Globus pallidus (tissue), 1 donor: Measurements from ENCODE around the gene ZNF467.

Source experiments
- DNase-seq: peaks from one replicate; pipeline ENCODE4 v3.0.0-alpha.2; 2015; ENCODE audit warnings: low spot score

Gene ZNF467

DNA sequence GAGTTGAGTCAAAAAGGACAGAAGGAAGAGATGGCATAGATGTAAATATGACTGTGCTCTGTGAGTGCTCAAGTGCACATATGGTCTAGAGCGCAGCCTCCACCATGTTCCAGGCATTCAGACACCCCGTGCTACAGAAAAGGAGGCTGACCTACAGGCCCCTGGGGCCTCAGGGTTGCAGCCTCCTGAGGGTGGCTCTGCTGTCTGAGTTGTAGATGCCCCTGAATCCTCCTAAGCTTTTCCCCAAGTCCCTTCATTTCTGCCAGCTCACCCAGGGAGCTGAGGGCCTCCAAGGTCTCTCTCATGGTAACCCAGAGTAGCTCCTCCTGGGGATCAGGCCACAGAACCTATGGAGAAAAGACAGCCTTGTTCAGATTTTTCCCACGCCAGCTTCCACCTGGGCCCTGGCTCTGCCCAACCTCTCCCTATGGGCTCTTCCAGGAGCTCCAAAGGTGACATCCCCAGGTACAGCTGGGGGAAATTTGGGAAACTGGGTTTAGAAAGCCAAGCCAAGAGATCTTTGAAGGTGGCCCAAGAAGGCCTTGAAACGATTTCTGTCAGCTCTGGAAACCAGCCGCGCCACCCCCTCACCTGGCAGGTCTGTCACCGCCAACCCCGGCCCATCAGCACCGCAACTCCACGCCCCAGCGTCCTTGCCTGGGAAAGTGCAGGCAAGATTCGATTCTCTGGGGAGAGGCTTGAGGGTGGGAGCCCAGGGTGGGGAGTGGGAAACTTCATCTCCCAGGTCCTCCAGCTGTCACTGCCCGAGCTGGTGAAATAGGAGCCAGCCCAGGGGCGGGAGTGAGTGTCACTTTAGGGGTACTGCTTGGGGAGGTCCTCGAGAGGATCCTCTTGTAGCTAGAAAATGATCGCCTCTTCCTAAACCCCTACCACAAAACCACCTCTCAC is 2.4 kb downstream of the ZNF467 start:
- DNase-seq, result no peak

DNA sequence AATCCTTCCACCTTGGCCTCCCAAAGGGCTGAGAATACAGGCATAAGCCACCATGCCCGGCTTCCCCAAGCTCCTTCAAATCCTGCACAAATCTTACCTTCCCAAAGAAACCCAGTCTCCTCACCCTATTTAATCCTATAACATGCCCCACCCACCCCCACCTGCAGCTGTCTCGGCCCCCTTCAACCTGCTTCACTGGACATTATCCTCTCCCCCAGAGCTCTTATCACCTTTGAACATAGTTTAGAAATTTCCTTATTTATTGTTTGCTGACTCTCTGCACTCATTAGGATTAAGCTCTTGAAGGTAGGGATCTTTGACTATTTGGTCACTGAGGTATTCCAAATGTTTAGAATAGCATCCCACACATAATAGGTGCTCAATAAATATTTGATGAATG is 3.5 kb downstream of the ZNF467 start:
- DNase-seq, result no peak

DNA sequence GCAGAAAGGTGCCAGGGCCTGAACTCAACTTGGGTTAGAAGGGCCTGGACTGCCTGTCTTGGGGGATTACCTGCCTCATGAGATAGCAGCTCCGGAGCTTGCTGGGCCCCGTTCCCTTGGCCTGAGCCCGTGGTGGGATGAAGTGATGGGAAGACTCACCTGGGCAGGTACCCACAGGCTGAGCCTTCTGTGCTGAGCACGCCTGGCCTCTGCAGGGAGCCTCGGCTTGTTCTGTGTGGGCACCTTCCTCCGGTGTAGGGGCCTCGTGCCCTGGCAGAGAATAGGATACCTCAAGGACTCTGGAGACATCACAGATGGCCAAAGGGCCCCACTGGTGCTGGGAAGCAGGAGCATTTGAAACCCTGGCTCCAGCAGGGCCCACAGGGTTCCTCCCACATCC is 4.5 kb downstream of the ZNF467 start:
- no peak for DNase-seq

DNA sequence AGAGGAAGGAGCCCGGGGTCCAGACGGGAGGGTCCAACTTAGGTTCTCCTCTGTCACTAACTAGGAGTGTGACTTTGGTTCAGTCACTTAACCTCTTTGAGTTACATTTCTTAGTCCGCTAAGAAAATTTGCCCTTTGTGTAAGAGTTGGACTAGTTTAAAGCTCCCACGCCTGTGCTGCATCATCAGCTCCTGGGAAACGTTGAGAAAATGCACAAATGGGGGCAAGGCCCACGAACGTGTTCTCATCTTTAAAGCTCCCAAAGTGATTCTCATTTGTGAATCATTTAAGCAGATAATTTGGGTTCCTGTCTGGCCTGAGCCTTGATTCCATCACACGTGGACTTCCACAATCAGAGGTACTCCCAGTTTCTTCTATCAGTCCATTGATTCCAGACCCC is 6.3 kb downstream of the ZNF467 start:
- DNase-seq, result no peak

DNA sequence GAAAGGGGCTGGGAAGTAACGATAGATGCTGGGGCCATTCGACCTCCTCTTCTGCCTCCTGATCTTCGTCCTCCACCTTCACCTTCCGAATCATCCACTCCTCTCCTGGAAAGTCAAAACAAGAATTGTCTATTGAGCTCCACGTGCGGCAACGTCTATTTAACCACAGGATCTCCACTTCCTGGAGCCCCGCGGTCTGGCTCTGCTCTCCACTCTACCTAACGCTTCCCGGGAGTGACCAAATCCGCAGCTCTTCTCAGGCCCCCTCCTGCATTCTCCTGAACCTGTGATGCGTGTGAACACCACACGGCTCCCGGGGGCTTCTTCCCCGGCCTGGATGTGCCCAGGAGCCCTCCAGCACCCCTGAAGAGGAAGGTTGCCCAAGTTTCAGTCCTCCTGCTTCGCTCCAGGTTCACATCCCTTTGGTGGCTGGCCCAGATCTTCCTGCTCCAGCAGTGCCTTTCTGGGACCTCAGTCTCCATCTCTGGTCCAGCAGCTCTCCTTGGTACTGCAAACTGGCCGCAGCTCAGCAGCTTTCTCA is 7.2 kb downstream of the ZNF467 start:
- no peak for DNase-seq

DNA sequence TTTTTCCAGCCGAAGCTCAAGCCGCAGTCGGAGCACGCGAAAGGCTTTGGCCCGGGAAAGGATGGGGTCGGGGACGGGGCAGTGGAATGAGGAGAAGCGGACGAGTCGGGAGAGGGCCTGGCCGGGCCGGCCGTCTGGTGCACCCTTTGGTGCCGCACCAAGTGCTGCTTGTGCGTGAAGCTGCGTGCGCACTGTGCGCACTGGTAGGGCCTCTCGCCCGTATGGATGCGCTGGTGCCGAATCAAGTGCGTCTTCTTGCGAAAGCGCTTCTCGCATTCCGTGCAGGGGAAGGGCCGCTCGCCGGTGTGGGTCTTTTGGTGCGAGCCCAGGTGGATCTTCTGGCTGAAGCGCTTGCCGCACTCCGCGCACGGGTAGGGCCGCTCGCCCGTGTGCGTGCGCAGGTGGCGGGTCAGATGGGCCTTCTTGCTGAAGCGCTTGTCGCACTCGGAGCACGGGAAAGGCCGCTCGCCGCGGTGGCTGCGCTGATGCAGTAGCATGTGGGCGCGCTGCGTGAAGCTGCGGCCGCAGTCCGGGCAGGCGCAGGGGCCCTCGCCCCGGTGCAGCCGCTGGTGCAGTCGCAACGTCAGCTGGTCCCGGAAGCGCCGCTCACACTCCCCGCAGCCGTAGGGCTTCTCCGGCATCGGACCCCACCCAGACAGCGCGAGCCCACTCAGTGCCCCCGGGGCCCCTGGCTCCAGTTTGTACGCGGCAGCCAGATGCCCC is 7.8 kb downstream of the ZNF467 start:
- DNase-seq, result no peak

DNA sequence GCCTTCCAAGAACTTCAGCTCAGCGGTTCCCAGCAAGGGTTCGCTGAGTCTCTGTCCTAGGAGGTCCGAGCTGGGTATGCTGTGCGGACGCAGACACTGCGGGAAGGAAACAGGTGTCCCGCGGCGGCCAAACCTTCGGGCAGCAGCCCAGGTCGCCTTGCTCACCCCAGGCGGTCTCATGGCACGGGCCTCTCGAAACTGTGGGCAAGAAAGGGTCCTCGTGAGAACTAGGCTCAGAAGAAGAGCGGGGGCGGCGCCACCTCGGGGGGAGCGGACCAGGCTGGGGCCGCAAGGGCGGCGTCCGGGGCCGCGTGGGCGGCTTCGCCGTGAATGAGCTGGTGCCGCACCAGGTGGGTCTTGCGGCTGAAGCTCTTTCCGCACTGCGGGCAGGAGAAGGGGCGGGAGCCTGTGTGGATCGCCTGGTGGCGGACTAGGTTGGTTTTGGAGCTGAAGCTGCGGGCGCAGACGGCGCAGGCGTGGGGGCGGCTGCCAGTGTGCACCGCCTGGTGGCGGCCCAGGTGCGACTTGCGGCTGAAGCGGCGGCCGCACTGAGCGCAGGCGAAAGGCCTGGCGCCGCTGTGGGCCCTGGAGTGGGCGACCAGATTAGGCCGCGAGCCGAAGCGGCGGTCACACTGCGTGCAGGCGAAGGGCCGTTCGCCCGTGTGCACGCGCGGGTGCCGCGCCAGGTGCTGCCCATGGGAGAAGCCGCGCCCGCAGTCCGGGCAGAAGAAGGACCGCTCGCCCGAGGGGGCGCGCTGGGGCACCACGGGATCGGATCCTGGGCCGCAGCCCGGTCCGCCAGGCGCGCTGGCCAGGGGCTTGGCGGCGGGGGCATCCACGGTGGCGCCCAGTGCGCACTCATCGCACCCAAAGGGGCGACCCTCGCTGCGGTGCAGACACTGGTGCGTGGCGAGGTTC is 8.6 kb downstream of the ZNF467 start:
- DNase-seq, result no peak

DNA sequence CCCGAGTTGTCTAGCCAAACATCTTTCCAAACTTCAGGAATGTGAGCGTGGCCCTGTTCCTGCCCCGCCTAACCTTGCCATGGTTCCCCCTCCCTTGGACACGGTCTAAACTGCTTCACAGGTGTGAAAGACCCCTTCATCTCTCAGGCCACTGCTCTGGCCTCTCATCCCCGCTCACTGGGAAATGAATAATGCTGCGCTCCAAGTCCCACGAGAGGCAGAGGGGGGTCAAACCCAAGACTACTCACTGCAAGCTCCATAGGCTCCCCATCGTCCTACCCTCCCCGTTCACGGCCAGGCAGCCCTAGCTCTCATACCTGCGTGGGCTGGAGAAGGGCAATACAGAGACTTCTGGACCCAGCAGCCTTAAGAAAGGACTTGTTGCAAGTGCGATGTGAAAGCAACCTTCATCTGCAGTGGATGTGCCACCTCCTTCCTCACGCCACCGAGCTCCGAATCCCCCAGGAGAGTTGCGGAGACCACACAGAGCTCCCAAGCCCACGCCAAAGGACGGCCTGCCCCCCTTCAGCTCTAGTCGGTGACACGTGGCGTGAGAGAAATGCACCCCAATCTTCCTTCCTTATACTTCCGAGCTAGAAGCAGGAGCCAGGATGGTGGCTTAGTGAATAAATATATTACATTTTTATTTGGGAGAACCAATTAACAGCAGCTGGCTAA is 9.7 kb downstream of the ZNF467 start:
- DNase-seq, result no peak

DNA sequence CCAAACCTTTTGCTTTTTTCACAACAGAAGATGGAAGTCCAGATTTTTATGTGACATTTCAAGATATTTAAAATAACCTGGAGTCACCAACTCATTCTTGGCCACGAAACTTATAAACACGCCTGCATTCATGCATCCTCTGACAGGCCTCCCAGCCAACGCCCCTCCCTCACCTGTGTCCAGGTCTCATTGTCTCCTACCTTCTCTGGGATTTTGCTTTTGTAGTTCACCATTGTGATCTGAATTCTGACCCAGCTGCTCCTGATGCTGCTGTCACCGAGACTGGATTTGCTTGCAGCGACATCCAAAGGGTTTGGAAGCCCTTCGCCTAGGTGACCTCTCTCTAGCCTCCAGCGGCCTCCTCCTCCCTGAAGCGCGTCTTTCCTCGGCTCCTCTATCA is 10.8 kb downstream of the ZNF467 start:
- DNase-seq, result no peak

DNA sequence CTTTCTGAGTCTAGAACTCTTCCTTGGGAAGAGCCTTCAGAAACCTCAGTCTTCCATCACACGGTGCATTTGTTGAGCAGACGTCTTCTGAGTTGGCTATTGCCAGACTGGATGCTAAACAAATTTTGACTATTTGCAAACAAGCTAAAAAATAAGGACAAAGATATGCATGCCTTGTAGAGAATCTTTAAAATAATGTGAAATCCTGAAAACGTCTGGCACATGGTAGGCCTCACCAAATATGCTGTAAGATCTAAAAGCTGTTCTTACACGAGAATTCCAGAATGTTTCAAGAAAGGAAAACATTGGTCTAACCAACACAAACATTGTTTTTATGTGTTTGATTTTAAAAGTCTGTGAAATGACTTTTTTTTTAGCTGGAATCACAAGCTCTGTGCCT is 11.3 kb downstream of the ZNF467 start:
- DNase-seq, result no peak

DNA sequence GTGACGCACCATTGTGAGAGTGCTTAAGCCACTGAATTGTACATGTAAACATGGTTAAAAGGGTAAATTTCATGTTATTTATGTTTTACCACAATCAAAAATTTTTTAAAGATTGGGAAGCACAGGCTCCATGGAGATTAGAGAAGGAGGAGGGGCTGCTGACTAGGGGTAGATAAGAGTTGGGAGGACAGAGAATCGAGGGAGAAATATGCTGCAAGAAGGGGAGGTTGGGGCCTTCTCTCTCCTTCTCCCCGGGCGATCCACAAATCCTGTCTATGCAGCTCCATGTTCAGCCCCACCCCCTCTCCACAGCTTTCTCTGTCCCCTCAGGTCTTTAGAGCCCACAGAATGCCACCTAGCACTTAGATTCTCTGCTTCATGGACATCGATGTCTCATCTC is 12.1 kb downstream of the ZNF467 start:
- DNase-seq, result no peak

DNA sequence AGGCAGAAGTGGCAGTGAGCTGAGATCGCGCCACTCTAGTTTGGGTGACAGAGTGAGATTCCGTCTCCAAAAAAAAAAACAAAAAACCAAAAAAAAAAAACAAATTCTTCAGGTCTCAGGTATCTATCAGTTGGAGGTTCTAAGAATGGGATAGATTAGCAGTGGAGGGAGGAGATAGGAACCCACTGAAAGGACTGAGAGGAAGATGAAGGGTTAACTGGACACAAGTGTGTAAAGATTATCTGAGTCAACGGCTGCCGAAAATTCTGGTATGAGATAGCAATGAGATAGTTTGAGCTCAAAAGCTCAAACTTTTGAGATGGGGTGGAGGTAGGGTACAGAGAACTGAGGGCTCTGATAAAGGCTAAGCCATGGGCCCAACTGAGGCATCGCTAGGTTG is 12.8 kb downstream of the ZNF467 start:
- no peak for DNase-seq

DNA sequence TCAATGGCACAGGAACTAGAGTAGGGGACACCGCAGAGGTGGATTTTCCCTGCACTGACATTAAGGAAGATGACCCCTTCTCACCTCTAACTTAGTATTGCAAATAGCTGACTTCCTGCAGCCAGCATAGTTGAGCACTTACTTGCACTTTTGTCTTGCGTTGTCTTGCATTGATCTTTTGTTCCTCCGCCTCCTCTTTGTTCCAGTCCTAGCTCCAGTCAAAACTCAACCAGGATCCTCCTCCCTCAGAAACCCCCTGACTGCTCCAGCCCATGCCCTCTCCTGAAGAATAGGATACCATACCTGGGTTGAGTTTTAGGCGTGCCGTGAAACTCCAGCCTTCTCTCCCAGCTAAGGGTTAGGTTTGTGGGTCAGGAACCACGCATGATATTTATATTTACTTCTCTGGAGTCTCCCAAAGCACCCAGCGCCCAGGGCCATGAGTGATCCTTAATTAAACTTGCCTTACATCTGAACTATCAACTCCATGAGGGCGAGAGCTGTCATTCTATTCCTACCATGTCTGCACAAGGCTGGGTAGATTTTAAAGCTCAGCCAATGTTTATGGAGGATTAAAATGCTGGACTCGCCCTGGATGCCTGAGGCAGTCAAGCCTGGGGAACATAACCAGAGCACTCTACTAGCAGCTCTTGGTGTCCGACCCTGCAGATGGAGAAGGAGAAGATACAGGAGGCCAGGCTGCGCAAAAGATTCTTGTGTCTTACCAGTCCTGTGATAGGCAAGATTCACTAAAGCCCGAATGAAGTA is 14.1 kb downstream of the ZNF467 start:
- no peak for DNase-seq

DNA sequence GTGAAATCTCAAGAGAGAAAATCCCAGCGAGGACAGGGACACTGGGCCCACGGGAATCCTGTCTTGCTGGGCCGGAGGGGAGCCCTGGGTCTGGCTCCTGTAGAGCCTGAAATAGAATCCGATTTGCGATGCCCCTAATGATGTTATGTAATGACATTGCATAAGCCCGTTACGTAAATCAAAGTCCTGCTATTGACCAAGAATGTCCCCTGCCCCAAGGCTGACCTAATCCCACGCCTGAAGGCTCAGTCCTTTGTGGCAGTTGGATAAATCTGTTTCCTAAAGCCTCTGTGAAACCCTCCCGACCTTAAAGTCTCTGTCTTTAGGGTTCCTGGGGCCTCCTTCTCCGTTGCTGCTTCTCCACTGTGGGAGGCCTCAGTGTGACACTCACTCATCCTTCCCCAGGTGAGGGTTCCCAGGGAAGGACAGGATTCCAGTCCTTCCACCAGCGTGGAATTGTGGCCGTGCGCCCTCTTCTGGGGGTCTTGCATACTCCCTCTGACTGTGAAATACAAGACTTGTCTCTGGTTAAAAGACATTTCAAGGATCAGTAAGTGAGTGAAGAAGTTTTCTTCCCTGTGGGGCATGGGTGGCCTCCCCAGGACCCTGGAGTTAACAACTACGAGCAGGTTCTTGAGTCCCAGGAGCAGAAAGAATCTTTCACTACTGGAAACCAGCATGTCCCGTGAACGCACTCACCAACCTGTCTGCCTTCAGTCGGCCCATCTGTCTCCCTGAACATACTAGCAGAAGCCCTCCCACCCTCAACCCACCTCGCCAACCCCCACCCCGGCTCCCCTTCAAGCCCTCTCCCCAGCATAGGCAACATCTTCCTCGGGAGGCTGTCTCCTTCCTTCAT is 19.8 kb downstream of the ZNF467 start:
- DNase-seq, result no peak

DNA sequence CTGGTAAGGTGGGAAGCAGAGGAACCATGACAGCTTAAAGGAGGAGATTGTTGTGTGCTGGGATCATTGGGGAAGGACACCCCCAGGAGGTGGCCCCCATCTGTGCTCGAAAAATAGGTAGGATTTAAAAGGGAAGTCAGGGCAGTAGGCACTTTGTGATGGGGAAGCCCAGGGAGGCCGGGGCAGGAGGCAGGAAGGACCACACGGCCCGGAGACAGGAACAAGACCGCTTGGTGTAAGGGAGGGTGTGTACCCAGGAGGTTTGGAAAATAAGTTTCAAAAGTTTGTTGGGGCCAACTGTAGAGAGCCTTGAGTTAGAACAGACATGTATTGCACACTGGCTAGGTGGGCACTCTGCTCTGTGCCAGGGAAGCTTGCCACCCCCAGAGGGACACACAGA is 20.7 kb downstream of the ZNF467 start:
- no peak for DNase-seq

DNA sequence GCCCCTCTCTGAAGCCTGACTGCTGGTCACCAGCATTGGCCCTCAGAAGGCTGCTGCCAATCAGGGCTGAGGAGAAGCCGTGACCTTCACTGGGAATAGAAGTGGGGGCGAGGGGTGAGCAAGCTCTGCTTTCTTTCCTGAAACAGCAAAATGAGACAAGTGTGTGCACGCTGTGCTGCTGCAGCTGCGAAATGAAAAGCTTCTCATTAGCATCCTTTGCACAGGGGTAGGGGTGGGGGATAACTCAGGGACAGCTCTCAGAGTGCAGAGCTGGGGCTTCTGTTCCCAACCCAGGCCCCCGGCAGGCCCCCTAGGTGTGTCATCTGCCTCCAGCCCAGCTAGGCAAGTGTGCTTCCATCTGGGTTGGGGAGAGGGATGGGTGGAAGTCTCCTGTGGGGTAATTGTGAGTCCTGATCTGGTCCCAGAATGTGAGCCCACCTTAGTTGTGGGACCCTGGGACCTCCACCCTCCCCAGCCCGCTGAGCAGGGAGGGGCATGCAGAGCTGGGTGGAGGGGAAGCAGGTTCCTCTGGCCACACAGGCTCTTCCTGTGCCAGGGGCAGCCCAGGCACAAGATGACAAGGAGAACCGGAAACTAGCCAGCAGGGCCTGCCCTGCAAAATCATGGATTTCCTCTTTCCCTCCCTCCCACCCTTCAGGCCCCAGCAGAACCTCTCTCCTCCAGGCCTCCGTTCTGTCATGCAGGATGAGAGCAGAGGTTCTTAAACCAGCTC is 22.2 kb downstream of the ZNF467 start:
- DNase-seq, result no peak

DNA sequence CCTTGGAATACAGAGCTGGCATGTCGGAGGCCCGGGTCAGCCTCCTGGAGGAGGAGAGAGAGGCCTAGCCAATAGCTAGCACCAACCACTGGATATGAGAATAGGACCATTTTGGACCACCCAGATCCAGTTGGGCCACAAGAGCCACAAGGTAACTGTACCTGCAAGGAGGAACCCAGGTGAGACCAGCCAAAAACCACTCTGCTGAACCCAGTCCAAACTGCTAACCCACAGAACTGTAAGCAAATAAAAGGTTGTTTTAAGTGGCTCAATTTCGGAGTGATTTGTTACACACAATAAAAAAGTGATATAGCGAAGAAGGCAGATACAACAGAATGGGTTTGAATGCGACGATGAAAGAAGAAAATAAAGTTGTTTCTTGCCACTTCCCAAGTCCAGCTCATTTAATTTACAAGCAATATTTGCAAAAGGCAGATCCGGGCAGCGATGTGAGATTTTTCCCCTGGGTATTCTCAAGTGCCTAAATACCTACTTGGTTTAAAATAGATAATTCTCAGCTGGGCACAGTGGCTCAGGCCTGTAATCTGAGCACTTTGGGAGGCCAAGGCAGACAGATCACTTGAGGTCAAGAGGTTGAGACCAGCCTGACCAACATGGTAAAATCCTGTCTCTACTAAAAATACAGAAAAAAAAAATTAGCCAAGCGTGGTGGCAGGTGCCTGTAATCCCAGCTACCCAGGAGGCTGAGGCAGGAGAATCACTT is 23.1 kb downstream of the ZNF467 start:
- DNase-seq, result no peak

DNA sequence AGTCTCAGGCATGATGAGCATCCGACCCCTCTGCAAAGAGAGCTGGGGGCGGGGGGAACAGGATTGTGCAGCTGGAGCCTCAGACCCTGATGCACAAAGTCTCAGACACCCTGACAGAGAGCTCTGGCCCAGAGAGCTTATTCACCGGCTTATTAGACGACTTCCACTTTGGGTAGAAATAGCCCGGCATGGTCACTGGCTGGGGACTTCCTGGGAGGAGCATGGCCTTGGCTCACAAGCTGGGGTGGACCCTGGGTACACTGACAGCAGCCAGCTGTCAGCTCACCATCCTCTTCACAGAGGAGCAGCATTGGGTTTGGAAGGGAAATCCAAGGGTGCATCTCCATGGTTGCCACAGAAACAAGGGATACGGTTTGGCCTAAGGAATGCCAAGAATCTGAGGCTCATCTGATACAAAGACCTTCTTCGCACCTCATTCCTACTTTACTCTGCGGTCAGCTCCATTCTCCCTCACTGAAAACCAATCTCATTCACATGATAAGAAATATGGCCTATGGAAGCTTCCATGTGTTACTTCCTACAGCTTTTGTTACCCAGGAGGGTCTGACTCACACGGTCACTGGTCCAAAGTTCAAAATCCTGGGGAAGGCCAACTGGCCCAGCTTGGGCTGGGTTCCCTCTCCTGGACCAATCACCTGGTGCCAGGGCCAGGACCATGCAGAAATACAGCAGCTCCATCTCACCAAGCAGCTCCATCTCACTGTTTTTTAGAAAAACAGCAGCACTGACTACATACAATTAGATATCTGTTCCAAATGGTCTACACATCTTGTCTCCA is 25.1 kb downstream of the ZNF467 start:
- DNase-seq, result no peak
